Middle frontal gyrus (tissue), 1 donor: ENCODE measurements around the gene RTL9.

Experiments used
- DNase-seq: peaks from one replicate; pipeline ENCODE4 v3.0.0-alpha.2; 2015; ENCODE audit warnings: low spot score; ENCODE audit errors: extremely low spot score

RTL9 gene

DNA sequence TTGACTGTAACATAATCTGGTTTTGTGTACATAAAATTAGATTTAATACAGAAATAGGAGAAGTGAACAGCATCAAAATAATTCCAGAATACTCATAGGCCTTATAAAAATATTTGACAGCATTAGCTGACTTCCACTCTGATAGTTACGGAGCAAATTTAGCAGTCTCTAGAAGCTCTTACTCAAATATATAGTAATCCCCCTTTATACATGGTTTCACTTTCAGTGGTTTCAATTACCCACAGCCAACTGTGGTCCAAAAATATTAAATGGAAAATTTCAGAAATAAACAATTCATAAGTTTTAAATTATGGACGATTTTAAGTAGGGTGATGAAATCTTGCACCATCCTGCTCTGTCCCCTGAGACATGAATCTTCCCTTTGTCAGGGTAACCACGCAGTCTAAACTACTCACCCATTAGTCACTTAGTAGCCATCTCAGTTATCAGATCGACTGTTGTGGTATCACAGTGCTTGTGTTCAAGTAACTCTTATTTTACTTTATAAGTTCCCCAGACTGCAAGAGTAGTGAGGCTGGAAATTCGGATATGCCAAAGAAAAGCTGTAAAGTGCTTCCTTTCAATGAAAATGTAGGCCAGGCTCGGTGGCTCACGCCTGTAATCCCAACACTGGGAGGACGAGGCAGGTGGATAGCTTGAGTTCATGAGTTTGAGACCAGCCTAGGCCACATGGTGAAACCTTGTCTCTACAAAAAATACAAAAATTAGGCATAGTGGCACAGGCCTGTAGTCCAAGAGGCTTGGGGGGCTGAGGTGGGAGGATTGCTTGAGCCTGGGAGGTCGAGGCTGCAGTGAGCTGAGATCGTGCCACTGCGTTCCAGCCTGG, 17.2 kb upstream of the RTL9 start:
- DNase-seq: no peak

DNA sequence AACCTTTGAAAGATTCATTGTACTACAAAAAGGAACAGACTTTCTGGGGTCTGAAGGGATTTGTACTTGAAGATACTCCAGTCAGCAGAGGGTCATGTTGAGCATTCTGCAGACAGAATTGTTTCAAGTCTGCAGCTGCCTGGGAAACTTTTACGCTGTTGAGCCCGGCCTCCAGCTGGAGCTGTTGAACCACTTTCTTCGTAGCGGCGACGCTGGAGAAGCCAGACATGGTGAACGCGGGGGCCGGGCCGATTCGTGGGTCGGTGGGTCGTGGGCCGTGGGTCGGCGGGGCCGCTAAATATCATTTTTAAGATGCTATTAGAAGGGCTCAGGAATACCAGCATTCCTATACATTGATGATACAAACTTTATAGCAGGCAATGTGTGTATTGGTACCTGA, 12.0 kb upstream of the RTL9 start:
- no peak for DNase-seq

- no peak for DNase-seq
Observed at GRCh38 chrX:110359273-110359672, 625 bp downstream of the RTL9 start.

GRCh38 chrX:110363244-110363643, 4.6 kb downstream of the RTL9 start:
- DNase-seq: no peak

GRCh38 chrX:110373310-110373709, 14.7 kb downstream of the RTL9 start:
- no peak for DNase-seq

DNA sequence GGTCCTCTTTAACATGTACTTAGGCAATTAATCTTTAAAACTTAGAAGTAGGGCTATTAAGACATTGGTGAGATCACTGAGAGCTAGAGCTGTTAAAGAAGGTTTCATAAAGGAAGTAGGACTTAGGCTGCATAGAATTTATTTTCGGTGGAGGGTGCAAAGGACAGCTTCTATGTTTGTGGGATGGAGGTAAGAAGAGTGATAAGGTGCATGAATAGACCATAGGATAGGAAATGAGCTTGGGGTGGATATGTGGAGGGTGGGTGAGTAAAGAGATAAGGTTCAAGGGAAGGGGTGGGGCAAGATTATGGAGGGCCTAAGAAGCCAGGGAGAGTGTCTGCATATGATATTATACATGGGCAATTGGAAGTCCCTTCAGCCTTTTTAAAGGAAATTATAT, 15.9 kb downstream of the RTL9 start:
- DNase-seq: no peak

GRCh38 chrX:110381216-110381615, 22.6 kb downstream of the RTL9 start:
- no peak for DNase-seq

DNA sequence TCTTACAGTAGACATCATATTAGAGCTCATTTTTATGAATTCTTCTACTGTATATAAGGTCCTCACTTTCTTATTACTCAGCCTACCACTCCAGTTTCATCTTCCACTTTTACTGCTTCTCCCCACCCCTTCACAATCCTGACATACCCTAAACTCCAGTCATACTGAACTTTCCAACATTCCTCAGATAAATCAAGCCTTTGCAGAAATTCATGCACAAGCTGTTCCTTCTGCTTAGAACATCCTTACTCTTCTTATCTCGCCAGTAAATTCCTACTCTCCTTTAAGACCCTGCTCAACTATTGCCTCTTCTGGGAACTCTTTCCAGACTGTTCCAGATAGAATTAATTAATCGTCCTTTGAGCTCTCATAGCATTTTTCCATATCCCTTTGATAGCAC, 24.8 kb downstream of the RTL9 start:
- DNase-seq: no peak

GRCh38 chrX:110384490-110384889, 25.8 kb downstream of the RTL9 start:
- DNase-seq: no peak

GRCh38 chrX:110389570-110389969, 30.9 kb downstream of the RTL9 start:
- DNase-seq: no peak

DNA sequence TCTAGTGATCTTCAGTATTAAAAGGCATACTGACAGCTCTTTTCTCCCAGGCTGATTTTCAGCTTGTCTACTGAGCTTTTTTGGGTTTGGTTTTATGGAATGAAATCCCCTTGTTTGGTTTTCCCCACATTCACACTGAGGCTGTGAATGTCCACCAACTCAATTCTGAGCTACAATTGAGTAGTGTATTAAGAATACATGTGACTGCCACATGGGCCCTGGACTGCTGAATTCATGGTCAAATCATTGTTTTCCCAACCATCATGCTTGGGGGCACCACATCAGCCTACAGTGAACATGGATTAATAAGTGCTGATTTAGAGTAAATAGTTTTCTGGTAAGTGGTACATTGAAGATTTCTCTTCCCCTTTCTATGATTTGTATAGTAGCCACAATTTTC, 32.4 kb downstream of the RTL9 start:
- no peak for DNase-seq

GRCh38 chrX:110394651-110395050, 36.0 kb downstream of the RTL9 start:
- no peak for DNase-seq

GRCh38 chrX:110395877-110396276, 37.2 kb downstream of the RTL9 start:
- DNase-seq: no peak

GRCh38 chrX:110396735-110397134, 38.1 kb downstream of the RTL9 start:
- no peak for DNase-seq

DNA sequence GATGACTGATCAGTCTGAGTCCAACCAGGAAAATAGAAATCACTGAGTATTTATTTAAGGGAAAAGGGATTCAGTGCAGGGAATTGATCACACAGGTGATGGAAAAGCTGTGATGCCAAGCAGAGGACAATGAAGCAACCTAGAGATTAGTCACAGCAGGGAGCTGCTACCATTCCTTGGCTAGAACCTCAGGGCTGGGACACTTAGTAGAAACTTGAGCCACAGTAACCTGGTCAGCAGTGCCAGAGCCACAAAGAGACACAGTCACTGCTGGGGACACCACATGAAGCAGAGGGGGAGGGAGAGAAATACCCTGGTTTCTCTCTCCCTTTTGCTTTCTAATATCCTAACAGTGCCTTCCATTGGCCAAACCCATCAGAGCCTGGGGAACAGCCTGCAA, 38.7 kb downstream of the RTL9 start:
- DNase-seq: no peak

- DNase-seq: no peak
Observed at GRCh38 chrX:110397904-110398303, 39.3 kb downstream of the RTL9 start.

DNA sequence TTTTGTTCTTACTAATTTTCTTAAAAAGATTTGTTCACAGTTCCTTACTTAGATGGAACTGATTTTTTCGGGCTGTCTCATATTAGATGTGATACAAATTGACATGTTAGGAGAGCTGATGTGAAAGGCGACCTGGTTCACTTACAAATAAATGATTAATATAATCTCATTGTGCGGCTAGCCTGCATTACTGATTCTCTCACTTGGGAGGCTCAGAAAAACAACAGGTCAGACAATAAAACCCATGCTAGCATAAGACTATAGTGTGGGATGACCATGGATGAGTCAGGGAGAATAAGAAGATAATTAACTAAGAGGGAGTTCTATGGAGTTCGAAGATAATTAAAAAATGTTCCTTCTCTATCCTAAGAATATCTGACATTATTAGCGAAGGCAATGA, 40.8 kb downstream of the RTL9 start:
- no peak for DNase-seq

DNA sequence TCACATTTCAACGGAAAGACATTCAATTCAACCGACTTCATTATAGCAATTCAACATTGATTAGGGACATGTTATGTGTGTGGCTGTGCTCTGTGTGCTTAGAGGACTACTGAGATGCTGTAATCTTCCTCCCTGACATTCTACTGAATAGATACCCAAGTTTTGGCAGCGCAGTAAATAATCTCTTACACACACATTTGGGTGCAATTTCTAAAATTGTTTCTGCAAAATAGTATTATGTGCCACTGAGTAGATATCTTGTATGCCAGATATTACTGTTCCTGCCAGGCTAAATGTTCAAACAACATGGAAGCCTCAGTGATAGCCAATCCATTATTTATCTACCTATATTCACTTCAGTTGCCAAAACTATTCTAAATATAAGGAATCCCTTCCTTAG, 41.3 kb downstream of the RTL9 start:
- no peak for DNase-seq

- DNase-seq: no peak
Observed at GRCh38 chrX:110401135-110401534, 42.5 kb downstream of the RTL9 start.

DNA sequence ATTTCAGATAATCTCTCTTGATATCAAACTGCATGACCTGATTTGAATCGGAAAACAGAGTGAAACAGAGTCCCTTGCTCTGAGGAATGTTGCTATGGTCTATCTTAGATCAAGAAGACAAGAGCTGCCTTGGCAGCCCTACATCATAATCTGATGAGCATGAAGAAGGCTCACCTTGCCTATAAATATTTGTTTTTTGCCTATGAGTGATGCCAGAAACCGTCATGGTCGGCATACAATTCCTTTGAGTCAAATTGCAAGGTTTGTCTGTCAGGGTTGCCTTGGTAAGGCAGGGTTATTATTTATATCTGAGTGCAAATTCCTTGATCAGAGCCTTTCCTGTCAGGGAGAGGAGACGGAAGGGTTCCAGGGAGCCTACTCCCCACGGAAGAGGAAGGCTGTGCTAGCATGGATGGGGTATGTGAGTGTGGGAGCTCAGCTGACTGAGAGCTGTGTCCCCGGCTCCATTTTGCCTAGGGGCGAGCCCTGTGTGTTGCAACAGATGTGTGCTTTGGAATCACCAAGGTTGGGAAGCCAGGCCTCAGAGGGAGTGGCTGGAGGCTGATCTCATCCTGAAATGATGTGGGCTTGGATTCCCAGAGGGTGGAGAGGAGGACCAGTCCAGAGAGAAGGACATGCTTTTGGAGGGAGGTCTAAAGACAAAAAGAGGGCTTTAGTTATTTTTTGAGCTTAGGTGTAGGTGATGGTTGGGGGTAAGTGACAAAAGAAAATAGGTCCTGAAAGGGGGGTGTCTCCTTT, 43.6 kb downstream of the RTL9 start:
- no peak for DNase-seq

- no peak for DNase-seq
Observed at GRCh38 chrX:110402850-110403221, 44.2 kb downstream of the RTL9 start.

- no peak for DNase-seq
Observed at GRCh38 chrX:110403441-110404238, 45.0 kb downstream of the RTL9 start.
